MM.1S (cell line): Measurements from ENCODE around the gene MCTP2.

Experiments used
- DNase-seq: peaks from one replicate; pipeline ENCODE4 v3.0.0-alpha.2; 2015
- H2AFZ ChIP-seq: fragments of 300-600 bp; sonication (generic); 2 replicates; pipeline ENCODE4 v1.6.0; 2016; ENCODE audit warnings: antibody characterized with exemption, low read length
- H3F3A ChIP-seq: fragments of 300-600 bp; sonication (generic); 2 replicates; pipeline ENCODE4 v1.6.1; 2016; ENCODE audit warnings: mild to moderate bottlenecking, antibody characterized with exemption, low read length, moderate library complexity, mixed read lengths; ENCODE audit not compliant: insufficient read depth
- H3K27ac ChIP-seq: fragments of 300-600 bp; sonication (generic); 2 replicates; pipeline ENCODE4 v1.5.1; 2016; ENCODE audit warnings: mild to moderate bottlenecking, low read length
- H3K27me3 ChIP-seq: fragments of 300-600 bp; sonication (generic); replicated peaks from 2 replicates; pipeline ENCODE4 v1.6.0; 2016; ENCODE audit warnings: low read length; ENCODE audit not compliant: insufficient read depth
- H3K36me3 ChIP-seq: fragments of 300-600 bp; sonication (generic); replicated peaks from 2 replicates; pipeline ENCODE4 v1.6.1; 2016; ENCODE audit warnings: mild to moderate bottlenecking, low read length, mixed read lengths; ENCODE audit not compliant: insufficient read depth
- H3K4me1 ChIP-seq: fragments of 300-600 bp; sonication (generic); 2 replicates; pipeline ENCODE4 v1.6.1; 2016; ENCODE audit warnings: low read length, mixed read lengths
- H3K4me2 ChIP-seq: fragments of 300-600 bp; sonication (generic); 2 replicates; pipeline ENCODE4 v1.6.0; 2016; ENCODE audit warnings: low read depth, low read length
- H3K4me3 ChIP-seq: fragments of 300-600 bp; sonication (generic); 2 replicates; pipeline ENCODE4 v1.5.1; 2016; ENCODE audit warnings: low read length, mixed read lengths
- H3K79me2 ChIP-seq: fragments of 300-600 bp; sonication (generic); 2 replicates; pipeline ENCODE4 v1.6.1; 2016; ENCODE audit warnings: mixed run types, low read length, mixed read lengths
- H3K9ac ChIP-seq: fragments of 300-600 bp; sonication (generic); 2 replicates; pipeline ENCODE4 v1.6.1; 2016; ENCODE audit warnings: low read length, mixed read lengths
- H3K9me2 ChIP-seq: fragments of 300-600 bp; sonication (generic); replicated peaks from 2 replicates; pipeline ENCODE4 v1.6.1; 2016; ENCODE audit warnings: mild to moderate bottlenecking, low read length, mixed read lengths; ENCODE audit not compliant: insufficient read depth
- H3K9me3 ChIP-seq: fragments of 300-600 bp; sonication (generic); replicated peaks from 2 replicates; pipeline ENCODE4 v1.6.1; 2016; ENCODE audit warnings: mild to moderate bottlenecking, low read length, mixed read lengths; ENCODE audit not compliant: insufficient read depth
- H4K20me1 ChIP-seq: fragments of 300-600 bp; sonication (generic); 2 replicates; pipeline ENCODE4 v1.6.1; 2016; ENCODE audit warnings: mild to moderate bottlenecking, low read length, moderate library complexity, mixed read lengths; ENCODE audit not compliant: insufficient read depth
- EZH2 ChIP-seq: fragments of 300-600 bp; sonication (generic); optimal IDR thresholded peaks from 2 replicates; pipeline ENCODE3; 2017; ENCODE audit warnings: low read depth, mild to moderate bottlenecking, antibody characterized with exemption, low read length, mixed read lengths
- EZH2phosphoT487 ChIP-seq: fragments of 300-600 bp; sonication (generic); IDR thresholded peaks from 2 replicates; pipeline ENCODE4 v1.6.1; 2018; ENCODE audit warnings: antibody characterized with exemption, low read length
- TF ChIP-seq, protein P1 (sequence below): fragments of 300-600 bp; sonication (generic); IDR thresholded peaks from 2 replicates; pipeline ENCODE4 v1.5.1; 2016; ENCODE audit warnings: antibody characterized with exemption, low read length, mixed read lengths

The MCTP2 gene

DNA sequence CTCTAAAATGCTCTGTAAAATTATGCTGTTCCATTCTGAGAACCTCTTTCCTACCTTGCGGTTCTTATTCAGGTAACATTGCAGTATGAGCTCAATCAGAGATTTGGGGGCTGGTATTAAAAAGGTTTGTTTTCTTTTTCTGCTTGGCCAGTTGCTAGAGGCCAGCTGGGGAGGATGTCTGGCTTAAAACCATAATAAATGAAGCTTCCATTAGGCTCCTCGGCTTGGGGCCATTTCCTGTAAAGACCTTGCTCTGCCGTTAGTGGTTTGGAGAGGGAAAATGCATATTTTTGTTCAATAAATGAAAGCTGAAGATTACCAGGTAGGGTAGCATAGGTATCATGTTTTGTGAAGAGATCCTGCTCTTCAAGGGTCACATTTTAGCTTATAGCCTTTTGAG lies 55.2 kb downstream of the MCTP2 start:
- no peak overlapping the region for H2AFZ ChIP-seq
- peak; percentile 42 for DNase-seq
- no peaks in the 10 kb centered on the region for H3K27me3 ChIP-seq
- no peak overlapping the region for H3K4me3 ChIP-seq
- 0 out of 2 replicates have a peak, but pooled peaks cover 17% of the 10 kb centered on the region for H3F3A ChIP-seq
- no peaks in the 10 kb centered on the region for H3K79me2 ChIP-seq
- no peaks in the 10 kb centered on the region for H3K36me3 ChIP-seq
- no peak for TF ChIP-seq EZH2
- no peak for TF ChIP-seq EZH2phosphoT487
- TF ChIP-seq, protein P1, sequence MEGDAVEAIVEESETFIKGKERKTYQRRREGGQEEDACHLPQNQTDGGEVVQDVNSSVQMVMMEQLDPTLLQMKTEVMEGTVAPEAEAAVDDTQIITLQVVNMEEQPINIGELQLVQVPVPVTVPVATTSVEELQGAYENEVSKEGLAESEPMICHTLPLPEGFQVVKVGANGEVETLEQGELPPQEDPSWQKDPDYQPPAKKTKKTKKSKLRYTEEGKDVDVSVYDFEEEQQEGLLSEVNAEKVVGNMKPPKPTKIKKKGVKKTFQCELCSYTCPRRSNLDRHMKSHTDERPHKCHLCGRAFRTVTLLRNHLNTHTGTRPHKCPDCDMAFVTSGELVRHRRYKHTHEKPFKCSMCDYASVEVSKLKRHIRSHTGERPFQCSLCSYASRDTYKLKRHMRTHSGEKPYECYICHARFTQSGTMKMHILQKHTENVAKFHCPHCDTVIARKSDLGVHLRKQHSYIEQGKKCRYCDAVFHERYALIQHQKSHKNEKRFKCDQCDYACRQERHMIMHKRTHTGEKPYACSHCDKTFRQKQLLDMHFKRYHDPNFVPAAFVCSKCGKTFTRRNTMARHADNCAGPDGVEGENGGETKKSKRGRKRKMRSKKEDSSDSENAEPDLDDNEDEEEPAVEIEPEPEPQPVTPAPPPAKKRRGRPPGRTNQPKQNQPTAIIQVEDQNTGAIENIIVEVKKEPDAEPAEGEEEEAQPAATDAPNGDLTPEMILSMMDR = no peak
- no peaks in the 10 kb centered on the region for H4K20me1 ChIP-seq
- H3K9ac ChIP-seq = no peak overlapping the region
- H3K4me2 ChIP-seq = peak overlapping the region; percentile 71
- peaks cover 30% of the 10 kb centered on the region for H3K4me1 ChIP-seq
- H3K9me2 ChIP-seq = no peaks in the 10 kb centered on the region
- peak overlapping the region; percentile 60; the same call in 1 of the 2 replicates for H3K27ac ChIP-seq
- H3K9me3 ChIP-seq = no peaks in the 10 kb centered on the region

DNA sequence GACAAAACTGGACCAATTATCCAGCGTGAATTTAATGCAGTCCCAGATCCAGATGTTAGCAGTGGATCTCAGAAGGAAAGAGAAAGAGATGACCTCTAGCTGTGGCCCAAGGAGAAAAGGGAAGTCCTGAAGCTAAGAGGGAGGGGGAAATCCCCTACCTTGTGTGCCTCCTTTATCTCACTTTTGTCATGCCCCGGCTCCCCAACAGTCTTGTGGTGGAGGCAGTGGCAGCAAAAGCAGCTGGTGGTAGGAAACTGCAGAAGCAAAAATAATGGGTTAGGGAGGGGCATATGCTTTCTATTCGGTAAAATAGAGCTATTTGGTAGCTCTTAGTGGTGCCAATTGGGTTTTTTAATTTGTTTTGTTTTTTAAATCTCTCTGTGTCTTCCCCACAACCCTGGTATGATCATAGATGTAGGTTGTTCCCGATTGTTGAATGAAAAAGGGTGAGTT lies 56.5 kb downstream of the MCTP2 start:
- Histone ChIP-seq H3K27me3 (no peaks in the 10 kb centered on the region), H3K36me3 (no peaks in the 10 kb centered on the region), H3K9ac (peak overlapping the region; percentile 22; the same call in 1 of the 2 replicates), H3F3A (0 out of 2 replicates have a peak, but pooled peaks cover 17% of the 10 kb centered on the region), H4K20me1 (no peaks in the 10 kb centered on the region), H3K27ac (peak overlapping the region; percentile 60; the same call in 1 of the 2 replicates), H3K9me2 (no peaks in the 10 kb centered on the region), H3K4me1 (peaks cover 30% of the 10 kb centered on the region), H2AFZ (peak overlapping the region; percentile 26; the same call in 1 of the 2 replicates), H3K4me2 (peak overlapping the region; percentile 71), H3K4me3 (peak overlapping the region; percentile 51), H3K79me2 (no peaks in the 10 kb centered on the region), H3K9me3 (no peaks in the 10 kb centered on the region)
- DNase-seq = peak; percentile 90
- TF ChIP-seq EZH2phosphoT487 = no peak
- TF ChIP-seq, protein P1 = no peak
- TF ChIP-seq EZH2 = no peak

DNA sequence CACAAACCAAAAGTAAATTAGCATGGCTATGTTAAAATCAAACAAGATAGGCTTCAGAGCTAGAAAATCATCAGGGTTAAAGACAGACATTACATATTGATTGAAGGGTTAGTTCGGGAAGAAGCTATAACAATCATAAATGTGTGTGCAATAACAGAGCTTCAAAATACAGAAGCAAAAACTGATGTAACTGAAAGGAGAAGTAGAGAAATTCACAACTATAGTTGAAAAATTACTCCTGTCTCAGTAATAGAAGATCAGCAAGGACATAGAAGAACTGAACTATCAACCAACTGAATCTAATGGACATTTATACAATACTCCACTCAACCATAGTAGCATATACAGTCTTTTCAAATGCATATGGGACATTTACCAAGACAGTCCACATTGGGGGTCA lies 59.4 kb downstream of the MCTP2 start:
- H3K9me2 ChIP-seq = no peaks in the 10 kb centered on the region
- no peak overlapping the region for H3K4me3 ChIP-seq
- no peak for TF ChIP-seq EZH2phosphoT487
- H3K36me3 ChIP-seq = no peaks in the 10 kb centered on the region
- H3K79me2 ChIP-seq = no peaks in the 10 kb centered on the region
- no peak overlapping the region for H3K9ac ChIP-seq
- 0 out of 2 replicates have a peak, but pooled peaks cover 17% of the 10 kb centered on the region for H3F3A ChIP-seq
- no peaks in the 10 kb centered on the region for H4K20me1 ChIP-seq
- H2AFZ ChIP-seq = no peak overlapping the region
- DNase-seq = no peak
- H3K9me3 ChIP-seq = no peaks in the 10 kb centered on the region
- no peaks in the 10 kb centered on the region for H3K27me3 ChIP-seq
- no peak overlapping the region for H3K27ac ChIP-seq
- no peak overlapping the region for H3K4me2 ChIP-seq
- H3K4me1 ChIP-seq = peaks cover 30% of the 10 kb centered on the region
